Measurements from ENCODE around the gene CCNA2. TPM values are rescaled to one million over a fixed set of nuclear protein-coding genes. Genes with fewer than 3 reads are reported as not detected.

Gene CCNA2
- total RNA-seq, 2 donors from 2014 or later = 0.33 to 0.52 TPM

GRCh38 chr4:121784975-121785374 lies 38.7 kb downstream of the CCNA2 start:
- TF ChIP-seq POLR2A (IDR thresholded peaks at IDR 0.05) = no peak
- TF ChIP-seq, protein P1, sequence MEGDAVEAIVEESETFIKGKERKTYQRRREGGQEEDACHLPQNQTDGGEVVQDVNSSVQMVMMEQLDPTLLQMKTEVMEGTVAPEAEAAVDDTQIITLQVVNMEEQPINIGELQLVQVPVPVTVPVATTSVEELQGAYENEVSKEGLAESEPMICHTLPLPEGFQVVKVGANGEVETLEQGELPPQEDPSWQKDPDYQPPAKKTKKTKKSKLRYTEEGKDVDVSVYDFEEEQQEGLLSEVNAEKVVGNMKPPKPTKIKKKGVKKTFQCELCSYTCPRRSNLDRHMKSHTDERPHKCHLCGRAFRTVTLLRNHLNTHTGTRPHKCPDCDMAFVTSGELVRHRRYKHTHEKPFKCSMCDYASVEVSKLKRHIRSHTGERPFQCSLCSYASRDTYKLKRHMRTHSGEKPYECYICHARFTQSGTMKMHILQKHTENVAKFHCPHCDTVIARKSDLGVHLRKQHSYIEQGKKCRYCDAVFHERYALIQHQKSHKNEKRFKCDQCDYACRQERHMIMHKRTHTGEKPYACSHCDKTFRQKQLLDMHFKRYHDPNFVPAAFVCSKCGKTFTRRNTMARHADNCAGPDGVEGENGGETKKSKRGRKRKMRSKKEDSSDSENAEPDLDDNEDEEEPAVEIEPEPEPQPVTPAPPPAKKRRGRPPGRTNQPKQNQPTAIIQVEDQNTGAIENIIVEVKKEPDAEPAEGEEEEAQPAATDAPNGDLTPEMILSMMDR (IDR thresholded peaks at IDR 0.05) = no peak
- no peaks in the 10 kb centered on the region for H3K27me3 ChIP-seq
- ATAC-seq (peak; percentile 79), DNase-seq (peak in 2 of 4 donors; percentile 8 to 19)
- H3K27ac ChIP-seq = no peak overlapping the region
- H3K4me3 ChIP-seq = no peak overlapping the region
- no peaks in the 10 kb centered on the region for H3K36me3 ChIP-seq (replicated peaks in 1 of 2; ENCODE audit: insufficient read depth in 1 of 2, low read depth in 2 of 2)
- 8 to 10% methylated on average over 2 of the region's 2 CpGs for WGBS, 2 donors
- H3K4me1 ChIP-seq = no peaks in the 10 kb centered on the region
- no peaks in the 10 kb centered on the region for H3K9me3 ChIP-seq
- intact Hi-C loops (cut with DNase I) = no loop called here

GRCh38 chr4:121784401-121784800 lies 39.3 kb downstream of the CCNA2 start:
- DNase-seq = no peak
- 35 to 84% methylated on average over 1 of the region's 1 CpG for WGBS, 2 donors
- intact Hi-C loops (cut with DNase I) = no loop called here
- Histone ChIP-seq H3K4me1 (no peaks in the 10 kb centered on the region), H3K27ac (no peak overlapping the region), H3K36me3 (replicated peaks in 1 of 2; ENCODE audit: insufficient read depth in 1 of 2, low read depth in 2 of 2) (no peaks in the 10 kb centered on the region), H3K9me3 (no peaks in the 10 kb centered on the region), H3K27me3 (no peaks in the 10 kb centered on the region), H3K4me3 (no peak overlapping the region)
- ATAC-seq = no peak
- TF ChIP-seq, protein P1 (IDR thresholded peaks at IDR 0.05) = no peak
- TF ChIP-seq POLR2A (IDR thresholded peaks at IDR 0.05) = no peak

- ATAC-seq (no peak), DNase-seq (no peak)
- Histone ChIP-seq H3K36me3 (replicated peaks in 1 of 2; ENCODE audit: insufficient read depth in 1 of 2, low read depth in 2 of 2) (no peaks in the 10 kb centered on the region), H3K9me3 (no peaks in the 10 kb centered on the region), H3K27ac (no peak overlapping the region), H3K4me1 (no peaks in the 10 kb centered on the region), H3K27me3 (no peaks in the 10 kb centered on the region), H3K4me3 (no peak overlapping the region)
- WGBS, 2 donors = 41 to 48% methylated on average over 1 of the region's 1 CpG
- no peak for TF ChIP-seq POLR2A (IDR thresholded peaks at IDR 0.05)
- intact Hi-C loops (cut with DNase I) = no loop called here
Measured at GRCh38 chr4:121783210-121783609, 40.5 kb downstream of the CCNA2 start.

- H3K4me3 ChIP-seq = no peak overlapping the region
- no peaks in the 10 kb centered on the region for H3K9me3 ChIP-seq
- TF ChIP-seq POLR2A (IDR thresholded peaks at IDR 0.05) = no peak
- TF ChIP-seq, protein P1 (IDR thresholded peaks at IDR 0.05) = no peak
- intact Hi-C loops (cut with DNase I) = no loop called here
- ATAC-seq (no peak), DNase-seq (no peak)
- no peaks in the 10 kb centered on the region for H3K27me3 ChIP-seq
- 67 to 71% methylated on average over 8 of the region's 8 CpGs for WGBS, 2 donors
- no peak overlapping the region for H3K27ac ChIP-seq
- no peaks in the 10 kb centered on the region for H3K4me1 ChIP-seq
- no peaks in the 10 kb centered on the region for H3K36me3 ChIP-seq (replicated peaks in 1 of 2; ENCODE audit: insufficient read depth in 1 of 2, low read depth in 2 of 2)
Measured at GRCh38 chr4:121778991-121779628, 44.6 kb downstream of the CCNA2 start.

- no peaks in the 10 kb centered on the region for H3K27me3 ChIP-seq
- 24 to 26% methylated on average over 3 of the region's 3 CpGs for WGBS, 2 donors
- H3K4me3 ChIP-seq = no peak overlapping the region
- H3K9me3 ChIP-seq = no peaks in the 10 kb centered on the region
- no peak overlapping the region for H3K27ac ChIP-seq
- no peaks in the 10 kb centered on the region for H3K36me3 ChIP-seq (replicated peaks in 1 of 2; ENCODE audit: insufficient read depth in 1 of 2, low read depth in 2 of 2)
- TF ChIP-seq, protein P1 (IDR thresholded peaks at IDR 0.05) = no peak
- TF ChIP-seq POLR2A (IDR thresholded peaks at IDR 0.05) = no peak
- no peaks in the 10 kb centered on the region for H3K4me1 ChIP-seq
- ATAC-seq = no peak
- DNase-seq = no peak
- intact Hi-C loops (cut with DNase I) = no loop called here
Measured at GRCh38 chr4:121777625-121778024, 46.1 kb downstream of the CCNA2 start.

All from body of pancreas (tissue), 4 donors.